ENCODE measurements around the gene RAB39B.

GRCh38 chrX:155235891-155236290 lies 28.4 kb downstream of the RAB39B start:
- TF ChIP-seq, protein P1, sequence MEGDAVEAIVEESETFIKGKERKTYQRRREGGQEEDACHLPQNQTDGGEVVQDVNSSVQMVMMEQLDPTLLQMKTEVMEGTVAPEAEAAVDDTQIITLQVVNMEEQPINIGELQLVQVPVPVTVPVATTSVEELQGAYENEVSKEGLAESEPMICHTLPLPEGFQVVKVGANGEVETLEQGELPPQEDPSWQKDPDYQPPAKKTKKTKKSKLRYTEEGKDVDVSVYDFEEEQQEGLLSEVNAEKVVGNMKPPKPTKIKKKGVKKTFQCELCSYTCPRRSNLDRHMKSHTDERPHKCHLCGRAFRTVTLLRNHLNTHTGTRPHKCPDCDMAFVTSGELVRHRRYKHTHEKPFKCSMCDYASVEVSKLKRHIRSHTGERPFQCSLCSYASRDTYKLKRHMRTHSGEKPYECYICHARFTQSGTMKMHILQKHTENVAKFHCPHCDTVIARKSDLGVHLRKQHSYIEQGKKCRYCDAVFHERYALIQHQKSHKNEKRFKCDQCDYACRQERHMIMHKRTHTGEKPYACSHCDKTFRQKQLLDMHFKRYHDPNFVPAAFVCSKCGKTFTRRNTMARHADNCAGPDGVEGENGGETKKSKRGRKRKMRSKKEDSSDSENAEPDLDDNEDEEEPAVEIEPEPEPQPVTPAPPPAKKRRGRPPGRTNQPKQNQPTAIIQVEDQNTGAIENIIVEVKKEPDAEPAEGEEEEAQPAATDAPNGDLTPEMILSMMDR (IDR thresholded peaks at IDR 0.05): no peak
- no peak for TF ChIP-seq POLR2A (IDR thresholded peaks at IDR 0.05)
